Lower lobe of right lung (tissue), 2 donors: ENCODE measurements around the gene DGKI. TPM values are rescaled to one million over a fixed set of nuclear protein-coding genes. Genes with fewer than 3 reads are reported as not detected.

Experiments used
- ATAC-seq, 2 donors: fragments of 200-7000 bp; cut with Tn5 transposase; one replicate each; pipeline ENCODE4 v1.9.1; 2020 to 2022; ENCODE audit warnings: mild to moderate bottlenecking in 2 of 2, moderate library complexity in 2 of 2
- DNase-seq: peaks from one replicate; pipeline ENCODE4 v3.0.0-alpha.2; 2020
- H3K27ac ChIP-seq: fragments of 200-600 bp; one replicate; pipeline ENCODE4 v1.8.0; 2022
- H3K27me3 ChIP-seq: fragments of 200-600 bp; one replicate; pipeline ENCODE4 v1.8.0; 2022; ENCODE audit warnings: low read depth
- H3K36me3 ChIP-seq: fragments of 200-600 bp; one replicate; pipeline ENCODE4 v1.8.0; 2022; ENCODE audit warnings: mild to moderate bottlenecking
- H3K4me1 ChIP-seq: fragments of 200-600 bp; one replicate; pipeline ENCODE4 v1.8.0; 2022
- H3K4me3 ChIP-seq: fragments of 200-600 bp; one replicate; pipeline ENCODE4 v1.8.0; 2022; ENCODE audit warnings: mild to moderate bottlenecking
- H3K9me3 ChIP-seq: fragments of 200-600 bp; one replicate; pipeline ENCODE4 v1.8.0; 2022
- intact Hi-C: fragments of 100-400 bp; cut with DNase I; formaldehyde crosslinking; loops from one replicate; pipeline ENCODE4 v1.11.0; 2022
- total RNA-seq: library from RNA; stranded (reverse); fragmentation: NEBNext Ultra II Directional; extraction: Animal tissue kit (Norgen Biotek cat#: 25700); gene quantifications from one replicate; pipeline ENCODE4 v1.2.1, GENCODE V29; 2021
- TF ChIP-seq, protein P1 (sequence below): fragments of 200-600 bp; IDR thresholded peaks from one replicate; pipeline ENCODE4 v1.8.0; 2022; ENCODE audit warnings: antibody characterized with exemption, mild to moderate bottlenecking
- donor health status: DM: no; HTN: yes; CAD: no; lungs with severe emphysema.

The DGKI gene
- total RNA-seq, 1 donor from 2014 or later, result 0.09 TPM

- H3K4me1 ChIP-seq, result no peaks in the 10 kb centered on the region
- TF ChIP-seq, protein P1, sequence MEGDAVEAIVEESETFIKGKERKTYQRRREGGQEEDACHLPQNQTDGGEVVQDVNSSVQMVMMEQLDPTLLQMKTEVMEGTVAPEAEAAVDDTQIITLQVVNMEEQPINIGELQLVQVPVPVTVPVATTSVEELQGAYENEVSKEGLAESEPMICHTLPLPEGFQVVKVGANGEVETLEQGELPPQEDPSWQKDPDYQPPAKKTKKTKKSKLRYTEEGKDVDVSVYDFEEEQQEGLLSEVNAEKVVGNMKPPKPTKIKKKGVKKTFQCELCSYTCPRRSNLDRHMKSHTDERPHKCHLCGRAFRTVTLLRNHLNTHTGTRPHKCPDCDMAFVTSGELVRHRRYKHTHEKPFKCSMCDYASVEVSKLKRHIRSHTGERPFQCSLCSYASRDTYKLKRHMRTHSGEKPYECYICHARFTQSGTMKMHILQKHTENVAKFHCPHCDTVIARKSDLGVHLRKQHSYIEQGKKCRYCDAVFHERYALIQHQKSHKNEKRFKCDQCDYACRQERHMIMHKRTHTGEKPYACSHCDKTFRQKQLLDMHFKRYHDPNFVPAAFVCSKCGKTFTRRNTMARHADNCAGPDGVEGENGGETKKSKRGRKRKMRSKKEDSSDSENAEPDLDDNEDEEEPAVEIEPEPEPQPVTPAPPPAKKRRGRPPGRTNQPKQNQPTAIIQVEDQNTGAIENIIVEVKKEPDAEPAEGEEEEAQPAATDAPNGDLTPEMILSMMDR, result no peak
- ATAC-seq (no peak), DNase-seq (no peak)
- intact Hi-C loops, result no loop called here
- no peak overlapping the region for H3K27ac ChIP-seq
- no peak overlapping the region for H3K4me3 ChIP-seq
- no peaks in the 10 kb centered on the region for H3K9me3 ChIP-seq
- no peaks in the 10 kb centered on the region for H3K27me3 ChIP-seq
- H3K36me3 ChIP-seq, result no peaks in the 10 kb centered on the region
Observed at GRCh38 chr7:137753948-137754851, 92.6 kb downstream of the DGKI start.

- no peaks in the 10 kb centered on the region for H3K27me3 ChIP-seq
- no peaks in the 10 kb centered on the region for H3K36me3 ChIP-seq
- H3K4me3 ChIP-seq, result no peak overlapping the region
- DNase-seq, result no peak
- H3K9me3 ChIP-seq, result no peaks in the 10 kb centered on the region
- intact Hi-C loops, result no loop called here
- no peaks in the 10 kb centered on the region for H3K4me1 ChIP-seq
- no peak for ATAC-seq
- no peak overlapping the region for H3K27ac ChIP-seq
- TF ChIP-seq, protein P1, result no peak
Observed at GRCh38 chr7:137753575-137753947, 93.2 kb downstream of the DGKI start.

GRCh38 chr7:137753067-137753466, 93.7 kb downstream of the DGKI start:
- Histone ChIP-seq H3K36me3 (no peaks in the 10 kb centered on the region), H3K9me3 (no peaks in the 10 kb centered on the region), H3K27me3 (no peaks in the 10 kb centered on the region), H3K4me3 (no peak overlapping the region), H3K27ac (no peak overlapping the region), H3K4me1 (no peaks in the 10 kb centered on the region)
- DNase-seq (no peak), ATAC-seq (no peak)
- TF ChIP-seq, protein P1, result no peak
- intact Hi-C loops, result no loop called here

- Histone ChIP-seq H3K9me3 (no peaks in the 10 kb centered on the region), H3K27me3 (no peaks in the 10 kb centered on the region), H3K27ac (no peak overlapping the region), H3K4me3 (no peak overlapping the region), H3K36me3 (no peaks in the 10 kb centered on the region), H3K4me1 (no peaks in the 10 kb centered on the region)
- ATAC-seq, result no peak
- TF ChIP-seq, protein P1, result no peak
- intact Hi-C loops, result no loop called here
- DNase-seq, result no peak
Observed at GRCh38 chr7:137751361-137752009, 95.3 kb downstream of the DGKI start.

DNA sequence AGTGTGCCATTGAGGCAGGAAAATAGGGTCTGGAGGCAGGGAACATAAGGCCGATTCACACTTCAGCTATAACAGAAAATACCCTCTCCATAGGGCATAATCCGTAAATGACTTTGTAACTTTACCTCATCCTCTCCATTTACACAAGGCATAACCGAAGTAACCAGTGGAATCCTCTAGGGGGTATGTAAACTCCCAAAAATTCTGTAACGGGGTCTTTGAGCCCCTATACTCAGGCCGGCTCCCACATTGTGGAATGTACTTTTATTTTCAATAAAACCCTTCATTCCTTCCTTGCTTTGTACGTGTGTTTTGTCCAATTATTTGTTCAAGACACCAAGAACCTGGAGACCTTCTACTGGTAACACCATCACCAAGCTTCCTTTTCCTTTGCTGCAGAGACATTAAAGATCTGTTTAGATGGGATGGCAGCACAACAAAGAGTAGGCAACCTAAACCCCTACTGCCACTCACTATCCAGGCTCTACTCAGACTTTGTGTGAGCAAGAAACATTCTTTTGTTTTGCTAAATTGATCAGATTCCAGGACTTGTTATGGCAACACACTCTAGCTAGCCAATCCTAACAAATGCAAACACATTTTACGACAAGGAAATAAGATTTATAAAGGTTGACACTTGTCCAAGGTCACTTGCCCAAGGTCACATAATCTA, 99.3 kb downstream of the DGKI start:
- Histone ChIP-seq H3K27ac (no peak overlapping the region), H3K4me3 (no peak overlapping the region), H3K9me3 (no peaks in the 10 kb centered on the region), H3K36me3 (no peaks in the 10 kb centered on the region), H3K4me1 (no peaks in the 10 kb centered on the region), H3K27me3 (no peaks in the 10 kb centered on the region)
- intact Hi-C loops, result no loop called here
- TF ChIP-seq, protein P1, result no peak
- ATAC-seq (no peak), DNase-seq (no peak)
